ENCODE data around the gene ASPRV1.

The ASPRV1 gene

DNA sequence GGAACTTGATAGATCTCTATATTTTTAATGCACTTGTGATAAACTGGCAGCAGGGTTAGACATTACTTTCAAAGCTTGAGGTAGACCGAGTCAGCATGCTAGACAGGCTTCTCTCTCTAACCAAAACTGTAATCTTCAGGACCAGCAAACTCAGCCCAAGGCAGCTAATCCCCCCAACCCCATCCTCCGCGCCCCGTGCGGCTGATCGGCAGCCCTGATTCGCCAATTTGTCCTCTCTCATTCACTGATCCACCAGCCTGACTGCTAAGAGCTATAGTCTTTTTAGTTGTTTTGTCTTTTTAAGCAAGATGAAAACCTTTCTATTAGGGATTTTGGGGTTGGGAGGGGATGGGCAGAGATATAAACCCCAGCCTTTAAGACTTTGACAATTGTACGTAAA, 20.7 kb downstream of the ASPRV1 start:
- no peak for TF ChIP-seq CTCF (IDR thresholded peaks at IDR 0.05; ENCODE audit: borderline replicate concordance, insufficient read depth, low read depth, low read length)
- no peak overlapping the region for H3K4me3 ChIP-seq (ENCODE audit: low read depth, low read length)

- H3K4me3 ChIP-seq (ENCODE audit: low read depth, low read length), result no peak overlapping the region
- no peak for TF ChIP-seq CTCF (IDR thresholded peaks at IDR 0.05; ENCODE audit: borderline replicate concordance, insufficient read depth, low read depth, low read length)
These were observed 21.7 kb downstream of the ASPRV1 start for GRCh38 chr2:69939722-69940121.

- TF ChIP-seq CTCF (IDR thresholded peaks at IDR 0.05; ENCODE audit: borderline replicate concordance, insufficient read depth, low read depth, low read length), result no peak
- H3K4me3 ChIP-seq (ENCODE audit: low read depth, low read length), result no peak overlapping the region
These were observed 23.5 kb downstream of the ASPRV1 start for GRCh38 chr2:69937968-69938367.

- TF ChIP-seq CTCF (IDR thresholded peaks at IDR 0.05; ENCODE audit: borderline replicate concordance, insufficient read depth, low read depth, low read length), result no peak
- H3K4me3 ChIP-seq (ENCODE audit: low read depth, low read length), result no peak overlapping the region
These were observed 24.5 kb downstream of the ASPRV1 start for GRCh38 chr2:69936906-69937305.

- no peak for TF ChIP-seq CTCF (IDR thresholded peaks at IDR 0.05; ENCODE audit: borderline replicate concordance, insufficient read depth, low read depth, low read length)
- H3K4me3 ChIP-seq (ENCODE audit: low read depth, low read length), result no peak overlapping the region
These were observed 26.4 kb downstream of the ASPRV1 start for GRCh38 chr2:69935011-69935410.

DNA sequence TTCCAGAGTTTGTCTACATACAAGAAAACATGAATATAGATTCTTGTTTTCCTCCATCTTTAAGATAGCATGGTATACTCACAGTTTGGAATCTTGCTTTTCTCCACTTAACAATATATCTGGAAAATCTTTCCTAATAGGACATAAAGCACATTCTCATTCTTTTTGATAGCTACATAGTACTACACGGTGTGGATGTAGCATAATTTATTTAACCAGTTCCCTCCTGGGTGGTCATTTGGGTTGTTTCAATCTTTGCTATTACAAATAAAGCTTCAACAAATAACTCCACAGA, 26.9 kb downstream of the ASPRV1 start:
- no peak overlapping the region for H3K4me3 ChIP-seq (ENCODE audit: low read depth, low read length)
- TF ChIP-seq CTCF (IDR thresholded peaks at IDR 0.05; ENCODE audit: borderline replicate concordance, insufficient read depth, low read depth, low read length), result no peak

- TF ChIP-seq CTCF (IDR thresholded peaks at IDR 0.05; ENCODE audit: borderline replicate concordance, insufficient read depth, low read depth, low read length), result no peak
- no peak overlapping the region for H3K4me3 ChIP-seq (ENCODE audit: low read depth, low read length)
These were observed 27.4 kb downstream of the ASPRV1 start for GRCh38 chr2:69933839-69934613.
